Upper lobe of right lung (tissue), 1 donor: ENCODE measurements around the gene TTF2. TPM values are rescaled to one million over a fixed set of nuclear protein-coding genes. Genes with fewer than 3 reads are reported as not detected.
A peak's percentile ranks its signal among the peaks of the same experiment; 100 is the strongest.

Experiments used
- ATAC-seq: fragments of 200-7000 bp; cut with Tn5 transposase; one replicate; pipeline ENCODE4 v1.9.1; 2020; ENCODE audit warnings: mild to moderate bottlenecking, moderate library complexity
- DNase-seq: peaks from one replicate; pipeline ENCODE4 v3.0.0-alpha.2; 2020
- H3K27ac ChIP-seq: fragments of 200-600 bp; one replicate; pipeline ENCODE4 v1.8.0; 2022
- H3K27me3 ChIP-seq: fragments of 200-600 bp; one replicate; pipeline ENCODE4 v1.8.0; 2022; ENCODE audit warnings: mild to moderate bottlenecking
- H3K36me3 ChIP-seq: fragments of 200-600 bp; one replicate; pipeline ENCODE4 v1.8.0; 2022
- H3K4me1 ChIP-seq: fragments of 200-600 bp; one replicate; pipeline ENCODE4 v1.8.0; 2022
- H3K4me3 ChIP-seq: fragments of 200-600 bp; one replicate; pipeline ENCODE4 v1.8.0; 2022; ENCODE audit warnings: mild to moderate bottlenecking
- H3K9me3 ChIP-seq: fragments of 200-600 bp; one replicate; pipeline ENCODE4 v1.8.0; 2022
- intact Hi-C: fragments of 100-400 bp; cut with DNase I; formaldehyde crosslinking; loops from one replicate; pipeline ENCODE4 v1.11.0; 2022
- total RNA-seq: library from RNA; stranded (reverse); fragmentation: NEBNext Ultra II Directional; extraction: Animal tissue kit (Norgen Biotek cat#: 25700); gene quantifications from one replicate; pipeline ENCODE4 v1.2.1, GENCODE V29; 2021
- TF ChIP-seq, protein P1 (sequence below): fragments of 200-600 bp; IDR thresholded peaks from one replicate; pipeline ENCODE4 v1.8.0; 2022; ENCODE audit warnings: antibody characterized with exemption
- donor health status: DM: no; HTN: yes; CAD: no; lungs with severe emphysema.

Gene TTF2
- total RNA-seq, 1 donor from 2014 or later, result 14.8 TPM

DNA sequence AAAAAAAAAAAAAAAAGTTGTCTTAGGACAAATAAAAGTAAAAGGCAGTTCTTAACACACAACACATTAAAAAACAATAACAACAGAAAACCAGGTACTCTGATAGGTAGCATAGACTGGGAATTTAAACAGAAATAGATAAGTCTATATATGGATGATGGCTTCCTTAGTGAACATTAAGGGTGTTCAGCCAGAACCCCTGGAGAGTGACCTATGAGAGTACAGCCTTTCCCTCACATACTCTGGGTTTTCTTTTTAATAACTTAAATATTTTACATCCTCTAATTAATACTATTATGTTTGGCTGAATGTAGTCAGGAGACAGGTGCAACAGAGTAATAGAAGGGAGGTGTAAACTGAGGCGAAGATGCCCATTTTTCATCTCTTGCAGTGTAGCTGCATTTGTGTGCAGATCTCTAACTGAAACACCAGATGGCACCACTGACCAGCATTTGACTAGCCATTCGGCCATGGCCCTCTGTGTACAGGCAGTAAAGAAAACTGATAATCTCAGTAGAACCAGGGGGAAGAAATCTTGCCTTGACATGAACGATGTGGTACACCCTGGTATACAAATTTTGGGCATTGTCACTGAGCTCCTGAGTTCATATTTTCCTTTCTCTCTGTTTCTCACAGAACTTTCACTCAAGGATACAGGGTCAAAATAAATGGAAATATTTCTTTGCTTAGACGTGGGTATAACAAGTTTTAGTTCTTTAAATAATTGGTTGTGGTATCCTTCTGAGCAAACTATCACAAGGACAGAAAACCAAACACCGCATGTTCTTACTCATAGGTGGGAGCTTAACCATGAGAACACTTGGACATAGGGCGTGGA lies 7.6 kb downstream of the TTF2 start:
- H3K9me3 ChIP-seq, result no peaks in the 10 kb centered on the region
- intact Hi-C loops, result no loop called here
- ATAC-seq (peak; percentile 96), DNase-seq (no peak)
- TF ChIP-seq, protein P1, sequence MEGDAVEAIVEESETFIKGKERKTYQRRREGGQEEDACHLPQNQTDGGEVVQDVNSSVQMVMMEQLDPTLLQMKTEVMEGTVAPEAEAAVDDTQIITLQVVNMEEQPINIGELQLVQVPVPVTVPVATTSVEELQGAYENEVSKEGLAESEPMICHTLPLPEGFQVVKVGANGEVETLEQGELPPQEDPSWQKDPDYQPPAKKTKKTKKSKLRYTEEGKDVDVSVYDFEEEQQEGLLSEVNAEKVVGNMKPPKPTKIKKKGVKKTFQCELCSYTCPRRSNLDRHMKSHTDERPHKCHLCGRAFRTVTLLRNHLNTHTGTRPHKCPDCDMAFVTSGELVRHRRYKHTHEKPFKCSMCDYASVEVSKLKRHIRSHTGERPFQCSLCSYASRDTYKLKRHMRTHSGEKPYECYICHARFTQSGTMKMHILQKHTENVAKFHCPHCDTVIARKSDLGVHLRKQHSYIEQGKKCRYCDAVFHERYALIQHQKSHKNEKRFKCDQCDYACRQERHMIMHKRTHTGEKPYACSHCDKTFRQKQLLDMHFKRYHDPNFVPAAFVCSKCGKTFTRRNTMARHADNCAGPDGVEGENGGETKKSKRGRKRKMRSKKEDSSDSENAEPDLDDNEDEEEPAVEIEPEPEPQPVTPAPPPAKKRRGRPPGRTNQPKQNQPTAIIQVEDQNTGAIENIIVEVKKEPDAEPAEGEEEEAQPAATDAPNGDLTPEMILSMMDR, result peak; percentile 79
- H3K36me3 ChIP-seq, result no peaks in the 10 kb centered on the region
- H3K4me3 ChIP-seq, result no peak overlapping the region
- no peaks in the 10 kb centered on the region for H3K4me1 ChIP-seq
- no peak overlapping the region for H3K27ac ChIP-seq
- H3K27me3 ChIP-seq, result no peaks in the 10 kb centered on the region

DNA sequence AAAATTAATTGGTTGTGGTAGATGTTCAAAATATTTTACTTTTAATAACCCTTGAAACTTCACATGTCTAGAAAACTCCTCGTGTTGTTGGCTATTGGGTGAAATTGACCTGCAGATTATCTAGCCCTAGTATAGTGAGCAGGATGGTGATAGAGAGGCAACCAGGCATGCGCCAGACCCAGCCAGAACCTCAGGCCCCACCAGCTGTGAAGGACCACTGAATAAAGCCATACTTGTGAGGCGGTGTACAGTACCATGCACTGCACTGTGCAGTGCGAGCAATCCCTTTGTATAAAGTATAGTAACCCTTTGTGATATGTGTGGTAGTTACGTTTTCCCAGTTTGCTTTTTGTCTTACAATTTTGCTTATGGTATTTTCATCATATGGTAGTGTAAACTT lies 8.5 kb downstream of the TTF2 start:
- DNase-seq (no peak), ATAC-seq (no peak)
- Histone ChIP-seq H3K27me3 (no peaks in the 10 kb centered on the region), H3K4me1 (no peaks in the 10 kb centered on the region), H3K36me3 (no peaks in the 10 kb centered on the region), H3K4me3 (no peak overlapping the region), H3K27ac (no peak overlapping the region), H3K9me3 (no peaks in the 10 kb centered on the region)
- TF ChIP-seq, protein P1, result no peak
- intact Hi-C loops, result no loop called here

DNA sequence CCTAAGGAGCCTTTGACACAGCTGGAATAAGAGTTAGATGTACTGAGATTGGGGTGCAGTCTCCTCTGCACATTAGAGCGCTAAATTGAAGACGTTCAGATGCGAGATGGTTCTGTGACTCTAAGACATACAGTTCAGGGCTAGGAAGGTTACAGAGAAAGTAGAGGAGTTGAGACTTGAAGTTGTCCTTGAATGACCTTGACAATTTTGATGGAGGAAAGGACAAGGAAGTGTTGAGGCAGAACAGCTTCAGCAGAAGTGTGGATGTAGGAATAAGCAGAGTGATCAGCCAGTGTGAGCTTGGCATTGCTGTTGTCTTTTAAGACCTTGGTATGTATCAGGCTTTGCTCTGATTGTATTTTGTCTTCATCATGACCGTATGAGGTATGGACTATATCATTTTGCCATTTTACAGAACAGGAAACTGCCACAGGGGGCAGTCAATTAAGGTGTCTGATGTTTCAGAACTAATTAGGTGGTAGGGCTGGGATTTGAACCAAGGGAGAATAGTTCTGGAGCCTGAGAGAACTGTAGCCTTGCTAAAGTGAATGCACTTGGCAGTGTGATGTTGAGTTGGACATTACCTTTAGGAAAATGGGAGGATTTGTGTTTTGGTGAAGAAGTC lies 9.2 kb downstream of the TTF2 start:
- Histone ChIP-seq H3K4me1 (no peaks in the 10 kb centered on the region), H3K27ac (no peak overlapping the region), H3K36me3 (peaks cover 2% of the 10 kb centered on the region), H3K9me3 (no peaks in the 10 kb centered on the region), H3K27me3 (no peaks in the 10 kb centered on the region), H3K4me3 (no peak overlapping the region)
- intact Hi-C loops, result no loop called here
- ATAC-seq (no peak), DNase-seq (no peak)
- TF ChIP-seq, protein P1, result no peak

DNA sequence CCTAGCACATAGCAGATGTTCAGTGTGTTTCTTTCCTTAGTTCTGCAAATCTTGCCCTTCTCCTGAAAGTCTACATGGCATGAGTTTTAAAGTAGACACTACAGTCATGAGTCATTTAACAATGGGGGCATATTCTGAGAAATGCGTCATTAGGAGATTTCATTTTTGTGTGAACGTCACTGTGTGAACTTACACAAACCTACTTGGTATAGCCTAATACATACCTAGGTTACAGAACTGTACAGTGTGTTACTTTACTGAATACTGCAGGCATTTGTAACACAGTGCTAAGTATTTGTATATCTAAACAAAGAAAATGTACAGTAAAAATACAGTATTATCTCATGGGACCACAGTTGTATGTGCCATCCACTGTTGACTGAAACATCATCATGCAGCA lies 10.0 kb downstream of the TTF2 start:
- intact Hi-C loops, result no loop called here
- TF ChIP-seq, protein P1, result no peak
- DNase-seq (no peak), ATAC-seq (no peak)
- Histone ChIP-seq H3K27ac (no peak overlapping the region), H3K4me1 (no peaks in the 10 kb centered on the region), H3K27me3 (no peaks in the 10 kb centered on the region), H3K36me3 (peaks cover 9% of the 10 kb centered on the region), H3K4me3 (no peak overlapping the region), H3K9me3 (no peaks in the 10 kb centered on the region)

DNA sequence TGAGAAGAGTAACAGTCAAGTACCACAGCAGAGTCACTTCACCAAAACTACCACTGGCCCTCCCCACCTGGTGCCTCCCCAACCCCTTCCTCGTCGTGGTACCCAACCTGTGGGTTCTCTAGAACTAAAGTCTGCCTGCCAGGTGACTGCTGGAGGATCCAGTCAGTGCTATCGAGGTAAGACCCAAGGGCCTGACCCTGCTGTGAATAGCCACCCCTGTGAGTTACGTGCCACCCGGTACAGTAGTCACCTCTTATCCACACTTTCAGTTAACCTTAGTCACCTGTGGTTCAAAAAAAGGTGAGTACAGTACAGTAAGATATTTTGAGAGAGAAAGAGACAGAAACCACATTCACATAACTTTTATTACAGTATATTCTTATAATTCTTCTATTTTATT lies 16.5 kb downstream of the TTF2 start:
- Histone ChIP-seq H3K27ac (no peak overlapping the region), H3K36me3 (peaks cover 59% of the 10 kb centered on the region), H3K27me3 (no peaks in the 10 kb centered on the region), H3K4me3 (no peak overlapping the region), H3K4me1 (no peaks in the 10 kb centered on the region), H3K9me3 (no peaks in the 10 kb centered on the region)
- TF ChIP-seq, protein P1, result no peak
- intact Hi-C loops, result no loop called here
- no peak for ATAC-seq
- no peak for DNase-seq
